Right lobe of liver (tissue), 6 donors: ENCODE measurements around the gene SLC25A38. TPM values are rescaled to one million over a fixed set of nuclear protein-coding genes. Genes with fewer than 3 reads are reported as not detected.

ENCODE experiments used
- ATAC-seq, 4 donors: fragments of 200-7000 bp; cut with Tn5 transposase; one replicate each; pipeline ENCODE4 v1.9.1; 2020; ENCODE audit warnings: mild to moderate bottlenecking in 4 of 4, moderate library complexity in 4 of 4
- DNase-seq, 3 donors: peaks; one replicate each; pipeline ENCODE4 v3.0.0-alpha.2; 2020
- H3K27ac ChIP-seq, 3 donors: fragments of 200-600 bp; one replicate each; pipeline ENCODE4 v1.8.0; 2022
- H3K27me3 ChIP-seq, 2 donors: fragments of 200-600 bp; one replicate each; pipeline ENCODE4 v1.8.0; 2022
- H3K36me3 ChIP-seq, 4 donors: fragments of 200-600 bp; sonication (generic) in 1 of 4; one replicate each; pipeline versions ENCODE4 v1.5.1 to v1.8.0; 2017 to 2022; ENCODE audit warnings: control low read depth in 1 of 4
- H3K4me1 ChIP-seq, 4 donors: fragments of 200-600 bp; sonication (generic) in 1 of 4; one replicate each; pipeline versions ENCODE4 v1.5.1 to v1.8.0; 2017 to 2022; ENCODE audit warnings: control low read depth in 1 of 4
- H3K4me3 ChIP-seq, 3 donors: fragments of 200-600 bp; one replicate each; pipeline ENCODE4 v1.8.0; 2022
- H3K9me3 ChIP-seq, 4 donors: fragments of 200-600 bp; sonication (generic) in 1 of 4; one replicate each; pipeline versions ENCODE4 v1.5.1 to v1.8.0; 2017 to 2022; ENCODE audit warnings: control low read depth in 1 of 4
- CTCF ChIP-seq, 4 donors: fragments of 200-600 bp in 3 of 4; fragments of 450-650 bp in 1 of 4; IDR thresholded peaks; one replicate each; pipeline versions ENCODE4 v1.5.1 to v1.8.0; 2016 to 2022; ENCODE audit warnings: antibody characterized with exemption in 4 of 4, mild to moderate bottlenecking in 2 of 4
- POLR2A ChIP-seq: fragments of 450-650 bp; IDR thresholded peaks from one replicate; pipeline ENCODE4 v1.6.1; 2017; ENCODE audit warnings: antibody characterized with exemption, mild to moderate bottlenecking
- WGBS: methylation state at CpG from one replicate; pipeline ENCODE4 v1.1.6; 2018; ENCODE audit warnings: low coverage, low lambda C conversion rate; ENCODE audit not compliant: insufficient coverage; ENCODE audit errors: missing lambda C conversion rate; 5-methylcytosine and 5-hydroxymethylcytosine counted together
- intact Hi-C, 2 donors: fragments of 100-400 bp; cut with DNase I; formaldehyde crosslinking; loops; one replicate each; pipeline versions ENCODE4 v1.11.2 to v1.14.1; 2022
- long read RNA-seq: library from polyadenylated mRNA; unstranded; transcript quantifications from one replicate; pipeline ENCODE4 v2.0.0, GENCODE V29; 2019
- total RNA-seq, 6 experiments: library from RNA; depleted of rRNA in 2 of 6; stranded (reverse); fragments of >200 nt in 2 of 6; fragmentation: NEBNext Ultra II Directional in 3 of 6; extraction: Animal tissue kit (Norgen Biotek cat#: 25700) in 3 of 6; gene quantifications; one replicate each; pipeline versions ENCODE4 v1.1.0 to v1.2.4, GENCODE V29; 2016 to 2023
- donor health status: DM: no; HTN: yes; CAD: no.
- donor health status: DM: no; HTN: no; CAD: no.
- donor health status: DM: no; HTN: no; CAD: no.
- donor health status: DM: no; HTN: yes; CAD: no.
- donor health status: DM: no; HTN: yes; CAD: no.

SLC25A38 gene
- total RNA-seq: 10 to 100 TPM; 20.9 to 36.7 (median 23.6) TPM
- long read RNA-seq, transcript SLC25A38-201 (7 exons, 2,147 nt): major isoform, 16 of 19 reads
- long read RNA-seq, partial matches to known transcripts: 2 of 19 reads
- long read RNA-seq, other reads (novel, unspliced or antisense): 1 of 19 reads

- Histone ChIP-seq H3K4me3 (peak within 1 kb of the TSS; percentile 67 to 85 (median 85)), H3K27ac (peak within 1 kb of the TSS; percentile 80 to 93 (median 87)), H3K36me3 (no peaks in the 10 kb centered on the region), H3K4me1 (peaks cover 0 to 52% (median 8%) of the 10 kb centered on the region in 4 donors), H3K27me3 (no peaks in the 10 kb centered on the region), H3K9me3 (no peaks in the 10 kb centered on the region)
- WGBS: under 1% methylated on average over 42 of the region's 62 CpGs
- TF ChIP-seq CTCF (IDR thresholded peaks at IDR 0.05) (peak; percentile 26 to 42 (median 32)), POLR2A (peak; percentile 60)
- intact Hi-C loops: no loop called here
- DNase-seq: peak; percentile 78 to 87 (median 87)
- ATAC-seq: peak; percentile 59 to 71 (median 68)
These were observed at the start of gene SLC25A38 for GRCh38 chr3:39383045-39383880. SLC25A38 (plus strand) TSS chr3:39383370; CDS start chr3:39383725, 355 bp downstream.

DNA sequence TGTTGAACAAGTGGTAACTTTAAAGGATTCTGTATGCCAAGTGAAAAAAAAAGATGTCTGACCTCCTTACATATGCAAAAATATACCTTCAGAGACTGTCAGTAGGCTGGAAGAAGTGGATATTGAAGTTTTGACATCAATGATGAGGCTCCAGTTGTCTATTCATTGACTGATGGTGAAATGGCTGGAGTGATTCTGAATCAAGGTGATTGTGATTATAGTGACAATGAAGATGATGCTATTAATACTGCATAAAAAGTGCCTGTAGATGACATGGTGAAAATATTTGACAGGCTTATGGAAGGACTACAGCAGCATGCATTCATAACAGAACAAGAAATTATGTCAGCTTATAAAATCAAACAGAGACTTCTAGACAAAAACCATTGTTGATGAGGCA lies 49.6 kb upstream of the SLC25A38 start:
- no peak overlapping the region for H3K27ac ChIP-seq
- TF ChIP-seq POLR2A: no peak
- no peak for ATAC-seq

DNA sequence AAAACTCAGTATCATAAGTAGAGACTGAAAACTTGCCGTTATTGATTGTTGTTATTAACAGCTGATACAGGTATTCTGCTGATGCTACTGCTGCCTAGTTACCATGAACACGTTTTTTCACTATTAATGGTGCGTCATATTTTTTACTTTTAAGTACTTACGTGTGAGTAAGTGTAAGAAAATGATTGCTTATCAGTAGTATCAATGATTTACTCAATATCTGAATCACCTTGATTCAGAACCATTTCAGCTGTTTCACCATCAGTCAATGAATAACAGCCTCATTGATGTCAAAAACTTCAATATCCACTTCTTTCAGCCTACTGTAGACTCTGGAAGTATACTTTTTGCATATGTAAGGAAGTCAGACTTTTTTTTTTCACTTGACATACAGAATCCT lies 49.0 kb upstream of the SLC25A38 start:
- Histone ChIP-seq H3K27me3 (no peaks in the 10 kb centered on the region), H3K9me3 (no peaks in the 10 kb centered on the region), H3K36me3 (no peaks in the 10 kb centered on the region), H3K27ac (no peak overlapping the region), H3K4me1 (peaks cover 0 to 10% (median 3%) of the 10 kb centered on the region in 4 donors), H3K4me3 (no peak overlapping the region)
- DNase-seq (no peak), ATAC-seq (peak in 1 of 4 donors; percentile 65)
- intact Hi-C loops: no loop called here
- 64% methylated on average over 4 of the region's 4 CpGs for WGBS
- TF ChIP-seq CTCF (IDR thresholded peaks at IDR 0.05) (no peak), POLR2A (no peak)

More for the DNA sequence above, 49.6 kb upstream of the SLC25A38 start:
- no peak overlapping the region for H3K4me3 ChIP-seq
- H3K36me3 ChIP-seq: no peaks in the 10 kb centered on the region
- peaks cover 0 to 9% (median 3%) of the 10 kb centered on the region in 4 donors for H3K4me1 ChIP-seq
- no peak for DNase-seq
- H3K27me3 ChIP-seq: no peaks in the 10 kb centered on the region
- intact Hi-C loops: no loop called here
- H3K9me3 ChIP-seq: no peaks in the 10 kb centered on the region

DNA sequence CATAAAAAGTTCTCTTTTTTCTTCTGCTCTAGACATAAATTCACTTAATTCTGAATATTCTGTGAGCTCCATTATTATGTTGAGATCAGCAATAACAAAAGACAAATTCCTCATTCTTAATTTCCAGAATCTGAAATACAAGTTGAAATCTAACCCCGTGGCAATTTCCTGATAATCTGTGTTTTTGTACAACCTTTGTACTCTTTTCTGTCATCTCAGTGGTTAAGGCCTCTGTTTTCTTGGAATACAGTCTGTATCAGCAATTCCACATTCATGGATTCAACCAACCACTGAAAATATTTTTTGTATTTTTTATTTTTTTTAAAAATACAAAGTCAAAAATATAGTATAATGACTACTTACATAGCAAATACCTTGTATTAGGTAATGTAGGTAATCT lies 45.0 kb upstream of the SLC25A38 start:
- intact Hi-C loops: no loop called here
- WGBS: 27% methylated on average over 1 of the region's 1 CpG
- Histone ChIP-seq H3K36me3 (no peaks in the 10 kb centered on the region), H3K9me3 (no peaks in the 10 kb centered on the region), H3K4me3 (no peak overlapping the region), H3K27ac (no peak overlapping the region), H3K27me3 (no peaks in the 10 kb centered on the region), H3K4me1 (peaks cover 0 to 10% (median 3%) of the 10 kb centered on the region in 4 donors)
- DNase-seq: no peak
- no peak for TF ChIP-seq CTCF (IDR thresholded peaks at IDR 0.05)
- TF ChIP-seq POLR2A: no peak
- peak in 3 of 4 donors; percentile 42 to 74 (median 49) for ATAC-seq

GRCh38 chr3:39339086-39339485 lies 44.1 kb upstream of the SLC25A38 start:
- no peak overlapping the region for H3K27ac ChIP-seq
- intact Hi-C loops: no loop called here
- no peaks in the 10 kb centered on the region for H3K36me3 ChIP-seq
- H3K4me3 ChIP-seq: no peak overlapping the region
- WGBS: 100% methylated on average over 1 of the region's 1 CpG
- no peaks in the 10 kb centered on the region for H3K9me3 ChIP-seq
- DNase-seq (no peak), ATAC-seq (no peak)
- H3K27me3 ChIP-seq: no peaks in the 10 kb centered on the region
- TF ChIP-seq POLR2A (no peak), CTCF (IDR thresholded peaks at IDR 0.05) (no peak)
- peaks cover 0 to 10% (median 3%) of the 10 kb centered on the region in 4 donors for H3K4me1 ChIP-seq
